ENCODE results near the gene LIN9.

- TF ChIP-seq YY1 (IDR thresholded peaks at IDR 0.05; ENCODE audit: insufficient read depth, insufficient read length) (no peak), ZNF274 (IDR thresholded peaks at IDR 0.05; ENCODE audit: low read depth, low read length) (no peak)
These were observed 44.9 kb upstream of the LIN9 start for GRCh38 chr1:226353698-226354525.

All from NT2/D1 (cell line).